ENCODE measurements around the gene ERI3. TPM values are rescaled to one million over a fixed set of nuclear protein-coding genes. Genes with fewer than 3 reads are reported as not detected.

Gene ERI3
- total RNA-seq, 3 donors from 2014 or later = 35.6 to 42.1 (median 36.4) TPM

DNA sequence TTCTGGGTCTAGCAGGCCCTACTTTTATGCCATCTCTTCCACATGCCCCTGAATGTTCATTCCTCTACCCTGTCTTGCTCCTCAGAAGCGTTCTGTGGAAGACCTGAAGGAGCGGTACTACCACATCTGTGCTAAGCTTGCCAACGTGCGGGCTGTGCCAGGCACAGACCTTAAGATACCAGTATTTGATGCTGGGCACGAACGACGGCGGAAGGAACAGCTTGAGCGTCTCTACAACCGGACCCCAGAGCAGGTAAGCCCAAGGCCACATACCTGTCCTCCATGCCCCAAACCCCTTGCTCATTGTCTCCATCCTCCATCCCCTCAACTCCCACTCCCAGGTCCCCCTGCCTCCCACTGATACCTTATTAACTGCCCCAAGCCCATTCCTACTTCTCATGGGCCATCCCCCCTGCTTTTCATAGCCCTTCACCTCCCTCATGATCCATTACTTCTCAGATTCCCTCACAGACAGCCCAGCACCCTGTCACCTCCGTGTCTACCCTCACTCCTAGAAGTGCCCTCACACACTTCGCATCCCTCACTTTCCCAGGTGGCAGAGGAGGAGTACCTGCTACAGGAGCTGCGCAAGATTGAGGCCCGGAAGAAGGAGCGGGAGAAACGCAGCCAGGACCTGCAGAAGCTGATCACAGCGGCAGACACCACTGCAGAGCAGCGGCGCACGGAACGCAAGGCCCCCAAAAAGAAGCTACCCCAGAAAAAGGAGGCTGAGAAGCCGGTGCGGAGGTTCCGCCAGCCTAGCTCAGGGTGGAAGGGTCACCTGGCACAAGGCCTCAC, 136.4 kb downstream of the ERI3 start:
- Histone ChIP-seq H3K36me3 (ENCODE audit: low read depth) (no peaks in the 10 kb centered on the region), H3K9me3 (no peaks in the 10 kb centered on the region), H3K4me1 (ENCODE audit: low read depth) (peaks cover 6% of the 10 kb centered on the region), H3K4me3 (no peak overlapping the region)
- no peak for DNase-seq
- intact Hi-C loops (cut with DNase I, micrococcal nuclease) = loop anchor here in 1 of 2 donors (10.0 kb wide), 1 partner anchor 76 kb away; no protein-coding TSS in a partner anchor
- no peak for ATAC-seq
- TF ChIP-seq, protein P1, sequence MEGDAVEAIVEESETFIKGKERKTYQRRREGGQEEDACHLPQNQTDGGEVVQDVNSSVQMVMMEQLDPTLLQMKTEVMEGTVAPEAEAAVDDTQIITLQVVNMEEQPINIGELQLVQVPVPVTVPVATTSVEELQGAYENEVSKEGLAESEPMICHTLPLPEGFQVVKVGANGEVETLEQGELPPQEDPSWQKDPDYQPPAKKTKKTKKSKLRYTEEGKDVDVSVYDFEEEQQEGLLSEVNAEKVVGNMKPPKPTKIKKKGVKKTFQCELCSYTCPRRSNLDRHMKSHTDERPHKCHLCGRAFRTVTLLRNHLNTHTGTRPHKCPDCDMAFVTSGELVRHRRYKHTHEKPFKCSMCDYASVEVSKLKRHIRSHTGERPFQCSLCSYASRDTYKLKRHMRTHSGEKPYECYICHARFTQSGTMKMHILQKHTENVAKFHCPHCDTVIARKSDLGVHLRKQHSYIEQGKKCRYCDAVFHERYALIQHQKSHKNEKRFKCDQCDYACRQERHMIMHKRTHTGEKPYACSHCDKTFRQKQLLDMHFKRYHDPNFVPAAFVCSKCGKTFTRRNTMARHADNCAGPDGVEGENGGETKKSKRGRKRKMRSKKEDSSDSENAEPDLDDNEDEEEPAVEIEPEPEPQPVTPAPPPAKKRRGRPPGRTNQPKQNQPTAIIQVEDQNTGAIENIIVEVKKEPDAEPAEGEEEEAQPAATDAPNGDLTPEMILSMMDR (IDR thresholded peaks at IDR 0.05) = no peak

DNA sequence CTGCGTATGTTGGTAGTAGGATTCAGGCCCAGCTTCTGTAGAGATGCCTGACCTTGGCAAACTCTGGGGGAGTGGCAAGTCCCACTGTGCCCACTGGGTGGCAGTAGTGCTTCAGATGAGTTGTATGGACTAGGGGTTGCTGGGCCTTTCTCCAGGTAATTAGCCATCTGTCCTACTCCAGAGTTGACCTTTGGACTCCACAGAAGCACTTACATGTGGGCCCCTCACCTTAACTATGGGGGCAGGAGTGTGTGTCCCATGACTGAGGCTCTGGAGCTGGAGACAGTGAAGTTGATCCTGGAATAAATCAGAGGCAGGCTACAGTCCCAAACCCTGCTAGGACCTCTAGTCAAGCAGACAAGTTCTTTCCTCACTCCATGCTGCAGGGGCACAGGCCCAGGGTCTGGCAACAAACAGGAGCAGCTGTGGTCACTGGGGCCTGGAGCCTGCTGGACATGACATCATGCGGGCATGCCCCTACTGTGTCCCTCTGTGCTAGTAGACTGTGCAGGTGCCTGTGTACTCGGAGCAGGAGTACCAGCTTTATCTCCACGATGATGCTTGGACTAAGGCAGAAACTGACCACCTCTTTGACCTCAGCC, 137.1 kb downstream of the ERI3 start:
- no peaks in the 10 kb centered on the region for H3K9me3 ChIP-seq

DNA sequence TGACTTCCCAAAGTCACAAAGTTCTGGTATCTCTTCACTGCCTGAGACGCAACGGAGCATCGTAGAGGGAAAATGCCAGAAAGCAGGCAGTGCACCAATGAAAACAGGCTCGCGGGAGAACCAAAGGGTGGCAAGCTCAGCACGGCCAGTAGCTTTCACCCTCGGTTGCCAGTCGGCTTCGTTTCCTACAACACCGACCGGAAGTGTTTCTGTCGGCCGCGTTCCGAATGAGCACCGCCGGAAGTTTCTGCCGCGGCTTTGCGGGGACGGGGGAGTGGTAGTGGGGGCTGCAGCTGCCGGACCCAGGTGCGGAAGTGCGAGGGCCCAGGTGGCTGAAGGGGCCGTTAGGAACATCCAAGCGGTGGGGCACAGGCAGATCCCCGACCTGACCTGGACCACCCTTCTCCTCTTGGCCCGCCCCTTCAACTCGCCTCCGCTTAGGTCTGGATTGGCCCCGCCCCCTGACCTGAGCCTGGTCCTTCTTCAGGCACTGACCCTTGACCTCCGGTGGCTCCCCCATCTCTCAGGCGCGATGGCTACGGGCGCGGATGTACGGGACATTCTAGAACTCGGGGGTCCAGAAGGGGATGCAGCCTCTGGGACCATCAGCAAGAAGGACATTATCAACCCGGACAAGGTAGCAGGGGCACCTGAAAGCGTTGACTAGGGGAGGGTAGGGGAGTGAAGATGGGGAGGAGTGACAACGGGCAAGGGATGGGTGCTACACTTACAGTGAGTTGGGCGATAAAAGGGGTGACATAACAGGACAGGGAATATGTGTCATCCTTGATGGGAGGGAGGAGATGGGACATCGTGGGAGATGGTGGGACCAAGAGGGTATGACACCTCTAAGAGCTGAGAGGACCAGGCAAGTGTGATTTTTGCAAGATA, 141.6 kb downstream of the ERI3 start, which contains the start of gene DMAP1:
TSS of gene DMAP1 (plus strand) at position 250 of the 891 bp plus-strand sequence. CDS start at position 533, 283 bp downstream.
- H3K36me3 ChIP-seq (ENCODE audit: low read depth) = no peaks in the 10 kb centered on the region
- peaks cover 12% of the 10 kb centered on the region for H3K4me1 ChIP-seq (ENCODE audit: low read depth)
- intact Hi-C loops (cut with DNase I, micrococcal nuclease) = loop anchor here in 1 of 2 donors (10.0 kb wide), 1 partner anchor 81 kb away; no protein-coding TSS in a partner anchor
- no peaks in the 10 kb centered on the region for H3K9me3 ChIP-seq
- DNase-seq = peak; percentile 83 to 90 (median 89)
- ATAC-seq = peak; percentile 94
- TF ChIP-seq, protein P1 (IDR thresholded peaks at IDR 0.05) = no peak
- H3K4me3 ChIP-seq = peak within 1 kb of the TSS; percentile 73

More for the DNA sequence above, 137.1 kb downstream of the ERI3 start:
- H3K36me3 ChIP-seq (ENCODE audit: low read depth) = no peaks in the 10 kb centered on the region
- H3K4me1 ChIP-seq (ENCODE audit: low read depth) = peaks cover 7% of the 10 kb centered on the region
- ATAC-seq = peak; percentile 84
- TF ChIP-seq, protein P1 (IDR thresholded peaks at IDR 0.05) = peak; percentile 81
- intact Hi-C loops (cut with DNase I, micrococcal nuclease) = loop anchor here in 1 of 2 donors (10.0 kb wide), 1 partner anchor 77 kb away; no protein-coding TSS in a partner anchor
- peak; percentile 73 to 95 (median 90) for DNase-seq
- H3K4me3 ChIP-seq = no peak overlapping the region

DNA sequence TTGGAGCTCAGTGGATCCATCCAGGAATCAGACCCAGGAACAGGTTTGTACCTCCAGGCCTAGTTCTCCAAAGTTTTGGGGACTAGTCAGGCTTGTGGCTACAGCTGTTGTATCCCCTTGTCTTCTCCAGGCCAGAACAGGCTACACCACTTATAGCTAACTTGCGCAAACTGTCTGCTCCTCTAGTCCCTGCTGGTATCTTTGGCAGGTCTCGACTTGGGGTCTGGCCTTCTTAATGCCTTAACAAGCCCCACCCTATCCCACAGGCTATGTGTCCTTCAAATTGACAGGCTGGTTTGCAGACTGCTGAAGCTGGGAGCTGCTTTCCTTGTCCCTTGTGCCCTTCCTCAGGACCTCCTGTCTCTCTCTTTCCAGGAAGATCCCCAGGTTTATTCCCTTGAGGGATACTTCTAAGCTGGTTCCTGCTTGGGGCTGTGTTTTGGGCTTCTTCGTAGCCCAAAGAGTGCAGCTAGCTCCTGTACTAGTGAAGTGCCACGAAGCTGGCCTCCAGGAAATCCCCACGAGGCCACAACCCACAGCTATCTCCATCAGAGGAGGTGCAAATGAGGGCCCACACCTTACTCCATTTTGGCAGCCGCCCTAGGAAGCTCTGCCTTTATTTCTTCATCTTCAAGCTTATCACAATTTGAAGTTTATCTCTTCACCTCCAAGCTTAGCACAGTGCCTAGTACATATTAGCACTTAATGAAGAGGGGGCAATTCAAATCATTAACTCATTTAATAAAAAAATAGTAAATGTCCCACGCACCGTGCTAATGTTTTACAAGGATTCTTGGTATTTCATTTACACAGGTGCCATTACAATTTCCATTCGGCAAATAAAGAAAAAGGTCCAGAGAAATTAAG, 142.5 kb downstream of the ERI3 start:
- no peaks in the 10 kb centered on the region for H3K36me3 ChIP-seq (ENCODE audit: low read depth)
- H3K4me1 ChIP-seq (ENCODE audit: low read depth) = peaks cover 12% of the 10 kb centered on the region
- TF ChIP-seq, protein P1 (IDR thresholded peaks at IDR 0.05) = no peak
- ATAC-seq = no peak
- intact Hi-C loops (cut with DNase I, micrococcal nuclease) = loop anchor here in 1 of 2 donors (10.0 kb wide), 1 partner anchor 82 kb away; no protein-coding TSS in a partner anchor
- no peaks in the 10 kb centered on the region for H3K9me3 ChIP-seq
- DNase-seq = no peak
- no peak overlapping the region for H3K4me3 ChIP-seq

Measured in mucosa of descending colon (tissue), 3 donors.